ENCODE results near the gene MED31. TPM values are rescaled to one million over a fixed set of nuclear protein-coding genes. Genes with fewer than 3 reads are reported as not detected.

Gene MED31
- total and polyA plus RNA-seq, 2 of the 13 experiments (the other 11 are each of a cell fraction or from before 2014, with no cell fraction given): 19.0 to 20.9 TPM

DNA sequence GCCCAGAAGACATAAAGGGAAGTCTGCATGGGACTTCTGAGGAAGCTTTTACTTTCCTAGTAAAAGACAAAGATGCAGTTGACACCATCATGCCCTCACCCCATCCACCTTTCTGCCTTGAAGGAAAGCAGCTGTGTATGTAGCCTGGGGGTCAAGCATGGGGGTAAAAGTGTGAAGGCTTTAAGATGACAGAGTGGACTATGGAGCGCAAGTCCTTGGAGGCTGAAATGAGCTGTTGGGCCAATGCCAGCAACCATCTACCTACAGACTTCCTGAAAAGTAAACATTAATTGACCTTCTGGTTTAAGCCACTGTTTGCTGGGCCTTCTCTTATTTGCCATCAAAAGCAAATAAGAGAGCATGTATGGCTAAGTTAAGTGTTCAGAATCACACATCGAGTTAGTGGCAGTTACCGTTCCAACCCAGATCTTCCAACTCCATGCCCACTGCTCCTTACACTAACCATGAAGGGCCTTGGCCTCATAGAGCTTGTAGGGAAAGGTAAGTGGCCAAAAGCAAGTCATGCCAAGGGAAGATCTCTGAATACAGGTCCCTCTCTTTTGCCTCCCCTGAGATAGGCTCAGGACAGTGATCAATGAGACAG is 31.8 kb upstream of the MED31 start (continued):
- TF ChIP-seq TFDP1 (CRISPR knock-in tag; IDR thresholded peaks at IDR 0.05; ENCODE audit: borderline replicate concordance) (no peak), MBD4 (IDR thresholded peaks at IDR 0.05; ENCODE audit: borderline replicate concordance, low read length) (peak; percentile 75; the same call in 1 of the 2 replicates), KAT2B (IDR thresholded peaks at IDR 0.05; ENCODE audit: borderline replicate concordance, low read depth, low read length) (no peak), ZNF317 (CRISPR knock-in tag; IDR thresholded peaks at IDR 0.05) (no peak), JUNB (CRISPR knock-in tag; IDR thresholded peaks at IDR 0.05; ENCODE audit: borderline replicate concordance) (no peak), ZNF713 (CRISPR knock-in tag; IDR thresholded peaks at IDR 0.05) (no peak), SIN3A (IDR thresholded peaks at IDR 0.05; ENCODE audit: borderline replicate concordance, low read depth, low read length) (no peak), WIZ (CRISPR knock-in tag; IDR thresholded peaks at IDR 0.05) (no peak), MTF2 (CRISPR knock-in tag; IDR thresholded peaks at IDR 0.05; ENCODE audit: borderline replicate concordance) (no peak), ZNF34 (CRISPR knock-in tag; IDR thresholded peaks at IDR 0.05; ENCODE audit: borderline replicate concordance) (no peak), NFYB (CRISPR knock-in tag; IDR thresholded peaks at IDR 0.05) (no peak), TERF1 (CRISPR knock-in tag; IDR thresholded peaks at IDR 0.05) (no peak)
- TF ChIP-seq, protein P1, sequence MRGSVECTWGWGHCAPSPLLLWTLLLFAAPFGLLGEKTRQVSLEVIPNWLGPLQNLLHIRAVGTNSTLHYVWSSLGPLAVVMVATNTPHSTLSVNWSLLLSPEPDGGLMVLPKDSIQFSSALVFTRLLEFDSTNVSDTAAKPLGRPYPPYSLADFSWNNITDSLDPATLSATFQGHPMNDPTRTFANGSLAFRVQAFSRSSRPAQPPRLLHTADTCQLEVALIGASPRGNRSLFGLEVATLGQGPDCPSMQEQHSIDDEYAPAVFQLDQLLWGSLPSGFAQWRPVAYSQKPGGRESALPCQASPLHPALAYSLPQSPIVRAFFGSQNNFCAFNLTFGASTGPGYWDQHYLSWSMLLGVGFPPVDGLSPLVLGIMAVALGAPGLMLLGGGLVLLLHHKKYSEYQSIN (CRISPR knock-in tag; IDR thresholded peaks at IDR 0.05; ENCODE audit: borderline replicate concordance): no peak
- TF ChIP-seq, protein P2, sequence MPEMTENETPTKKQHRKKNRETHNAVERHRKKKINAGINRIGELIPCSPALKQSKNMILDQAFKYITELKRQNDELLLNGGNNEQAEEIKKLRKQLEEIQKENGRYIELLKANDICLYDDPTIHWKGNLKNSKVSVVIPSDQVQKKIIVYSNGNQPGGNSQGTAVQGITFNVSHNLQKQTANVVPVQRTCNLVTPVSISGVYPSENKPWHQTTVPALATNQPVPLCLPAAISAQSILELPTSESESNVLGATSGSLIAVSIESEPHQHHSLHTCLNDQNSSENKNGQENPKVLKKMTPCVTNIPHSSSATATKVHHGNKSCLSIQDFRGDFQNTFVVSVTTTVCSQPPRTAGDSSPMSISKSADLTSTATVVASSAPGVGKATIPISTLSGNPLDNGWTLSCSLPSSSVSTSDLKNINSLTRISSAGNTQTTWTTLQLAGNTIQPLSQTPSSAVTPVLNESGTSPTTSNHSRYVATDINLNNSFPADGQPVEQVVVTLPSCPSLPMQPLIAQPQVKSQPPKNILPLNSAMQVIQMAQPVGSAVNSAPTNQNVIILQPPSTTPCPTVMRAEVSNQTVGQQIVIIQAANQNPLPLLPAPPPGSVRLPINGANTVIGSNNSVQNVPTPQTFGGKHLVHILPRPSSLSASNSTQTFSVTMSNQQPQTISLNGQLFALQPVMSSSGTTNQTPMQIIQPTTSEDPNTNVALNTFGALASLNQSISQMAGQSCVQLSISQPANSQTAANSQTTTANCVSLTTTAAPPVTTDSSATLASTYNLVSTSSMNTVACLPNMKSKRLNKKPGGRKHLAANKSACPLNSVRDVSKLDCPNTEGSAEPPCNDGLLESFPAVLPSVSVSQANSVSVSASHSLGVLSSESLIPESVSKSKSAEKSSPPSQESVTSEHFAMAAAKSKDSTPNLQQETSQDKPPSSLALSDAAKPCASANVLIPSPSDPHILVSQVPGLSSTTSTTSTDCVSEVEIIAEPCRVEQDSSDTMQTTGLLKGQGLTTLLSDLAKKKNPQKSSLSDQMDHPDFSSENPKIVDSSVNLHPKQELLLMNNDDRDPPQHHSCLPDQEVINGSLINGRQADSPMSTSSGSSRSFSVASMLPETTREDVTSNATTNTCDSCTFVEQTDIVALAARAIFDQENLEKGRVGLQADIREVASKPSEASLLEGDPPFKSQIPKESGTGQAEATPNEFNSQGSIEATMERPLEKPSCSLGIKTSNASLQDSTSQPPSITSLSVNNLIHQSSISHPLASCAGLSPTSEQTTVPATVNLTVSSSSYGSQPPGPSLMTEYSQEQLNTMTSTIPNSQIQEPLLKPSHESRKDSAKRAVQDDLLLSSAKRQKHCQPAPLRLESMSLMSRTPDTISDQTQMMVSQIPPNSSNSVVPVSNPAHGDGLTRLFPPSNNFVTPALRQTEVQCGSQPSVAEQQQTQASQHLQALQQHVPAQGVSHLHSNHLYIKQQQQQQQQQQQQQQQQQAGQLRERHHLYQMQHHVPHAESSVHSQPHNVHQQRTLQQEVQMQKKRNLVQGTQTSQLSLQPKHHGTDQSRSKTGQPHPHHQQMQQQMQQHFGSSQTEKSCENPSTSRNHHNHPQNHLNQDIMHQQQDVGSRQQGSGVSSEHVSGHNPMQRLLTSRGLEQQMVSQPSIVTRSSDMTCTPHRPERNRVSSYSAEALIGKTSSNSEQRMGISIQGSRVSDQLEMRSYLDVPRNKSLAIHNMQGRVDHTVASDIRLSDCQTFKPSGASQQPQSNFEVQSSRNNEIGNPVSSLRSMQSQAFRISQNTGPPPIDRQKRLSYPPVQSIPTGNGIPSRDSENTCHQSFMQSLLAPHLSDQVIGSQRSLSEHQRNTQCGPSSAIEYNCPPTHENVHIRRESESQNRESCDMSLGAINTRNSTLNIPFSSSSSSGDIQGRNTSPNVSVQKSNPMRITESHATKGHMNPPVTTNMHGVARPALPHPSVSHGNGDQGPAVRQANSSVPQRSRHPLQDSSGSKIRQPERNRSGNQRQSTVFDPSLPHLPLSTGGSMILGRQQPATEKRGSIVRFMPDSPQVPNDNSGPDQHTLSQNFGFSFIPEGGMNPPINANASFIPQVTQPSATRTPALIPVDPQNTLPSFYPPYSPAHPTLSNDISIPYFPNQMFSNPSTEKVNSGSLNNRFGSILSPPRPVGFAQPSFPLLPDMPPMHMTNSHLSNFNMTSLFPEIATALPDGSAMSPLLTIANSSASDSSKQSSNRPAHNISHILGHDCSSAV (CRISPR knock-in tag; IDR thresholded peaks at IDR 0.05; ENCODE audit: borderline replicate concordance): no peak
- TF ChIP-seq, protein P3, sequence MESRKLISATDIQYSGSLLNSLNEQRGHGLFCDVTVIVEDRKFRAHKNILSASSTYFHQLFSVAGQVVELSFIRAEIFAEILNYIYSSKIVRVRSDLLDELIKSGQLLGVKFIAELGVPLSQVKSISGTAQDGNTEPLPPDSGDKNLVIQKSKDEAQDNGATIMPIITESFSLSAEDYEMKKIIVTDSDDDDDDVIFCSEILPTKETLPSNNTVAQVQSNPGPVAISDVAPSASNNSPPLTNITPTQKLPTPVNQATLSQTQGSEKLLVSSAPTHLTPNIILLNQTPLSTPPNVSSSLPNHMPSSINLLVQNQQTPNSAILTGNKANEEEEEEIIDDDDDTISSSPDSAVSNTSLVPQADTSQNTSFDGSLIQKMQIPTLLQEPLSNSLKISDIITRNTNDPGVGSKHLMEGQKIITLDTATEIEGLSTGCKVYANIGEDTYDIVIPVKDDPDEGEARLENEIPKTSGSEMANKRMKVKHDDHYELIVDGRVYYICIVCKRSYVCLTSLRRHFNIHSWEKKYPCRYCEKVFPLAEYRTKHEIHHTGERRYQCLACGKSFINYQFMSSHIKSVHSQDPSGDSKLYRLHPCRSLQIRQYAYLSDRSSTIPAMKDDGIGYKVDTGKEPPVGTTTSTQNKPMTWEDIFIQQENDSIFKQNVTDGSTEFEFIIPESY (CRISPR knock-in tag; IDR thresholded peaks at IDR 0.05): no peak

Data from HepG2 (cell line).